ENCODE measurements around the gene CRELD1. TPM values are rescaled to one million over a fixed set of nuclear protein-coding genes. Genes with fewer than 3 reads are reported as not detected.
A peak's percentile ranks its signal among the peaks of the same experiment; 100 is the strongest.

The CRELD1 gene
- polyA plus RNA-seq, 1 experiment, result 30.3 TPM

DNA sequence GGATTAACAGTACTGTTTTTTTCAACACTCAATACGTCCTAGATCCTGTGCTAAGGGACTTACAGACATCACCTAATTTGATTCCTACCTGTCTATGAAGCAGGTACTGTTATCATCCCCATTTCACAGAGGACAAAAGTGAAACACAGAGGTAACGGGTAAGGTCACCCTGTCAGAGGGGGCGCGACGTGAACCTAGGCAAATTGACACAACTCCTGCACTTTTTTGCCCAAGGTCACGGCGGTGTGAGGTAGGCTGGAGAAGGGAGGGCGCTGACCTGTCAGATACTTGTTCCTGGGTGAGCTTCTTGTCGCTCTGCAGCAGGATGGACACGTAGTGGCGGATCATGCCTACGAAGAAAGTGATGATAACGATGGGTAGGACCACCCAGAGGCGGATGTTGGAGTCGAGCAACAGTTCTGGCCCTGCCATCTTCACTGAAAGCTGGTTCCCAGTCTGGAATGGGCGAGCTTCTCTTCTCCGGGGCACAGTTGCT lies 52.6 kb downstream of the CRELD1 start:
- ChIA-PET CTCF (interaction anchor here (0.9 to 1.4 kb wide), 4 partner anchors 12 to 40 kb away, joined by 3 read pairs; no protein-coding TSS in a partner anchor), POLR2A (interaction anchor here (0.6 kb wide), 1 partner anchor 172 kb away, joined by 3 read pairs; no protein-coding TSS in a partner anchor)
- TF ChIP-seq CTCF (IDR thresholded peaks at IDR 0.05; ENCODE audit: insufficient read depth, low read depth, low read length), result no peak
- peak overlapping the region; percentile 50 for H3K4me3 ChIP-seq (ENCODE audit: low read depth, low read length)
- DNase-seq (ENCODE audit: low read depth), result no peak
- no peaks in the 10 kb centered on the region for H3K36me3 ChIP-seq (ENCODE audit: control insufficient read depth, insufficient read depth, low read length)
- no peaks in the 10 kb centered on the region for H3K27me3 ChIP-seq (ENCODE audit: control insufficient read depth, insufficient read depth, low read length)

- Histone ChIP-seq H3K4me3 (ENCODE audit: low read depth, low read length) (no peak overlapping the region), H3K36me3 (ENCODE audit: control insufficient read depth, insufficient read depth, low read length) (no peaks in the 10 kb centered on the region), H3K27me3 (ENCODE audit: control insufficient read depth, insufficient read depth, low read length) (no peaks in the 10 kb centered on the region)
- ChIA-PET CTCF (interaction anchor here (0.7 kb wide), 1 partner anchor 278 kb away, joined by 7 read pairs; no protein-coding TSS in a partner anchor), POLR2A (interaction anchor here (0.7 kb wide), 1 partner anchor 17 kb away, joined by 9 read pairs; no protein-coding TSS in a partner anchor)
- DNase-seq (ENCODE audit: low read depth), result no peak
- TF ChIP-seq CTCF (IDR thresholded peaks at IDR 0.05; ENCODE audit: insufficient read depth, low read depth, low read length), result no peak
Measured at GRCh38 chr3:9994086-9994844, 60.6 kb downstream of the CRELD1 start.

Small RNA genes within 50 kb of the gene (small RNA-seq; reads per million reads assigned to genes)
- gene RNU6-882P (ENCODE audit: insufficient read length, low read depth, low replicate concordance), result not detected

Other genes starting within 250 kb of the CRELD1 start
- not detected in 2 replicates for gene CPNE9, start 230.0 kb upstream of the CRELD1 start, polyA plus RNA-seq (2011; rRNA removed)
- gene BRPF1, start 202.1 kb upstream of the CRELD1 start, polyA plus RNA-seq (2011; rRNA removed), result 5.7 and 10.0 TPM in 2 replicates
- gene OGG1, start 183.9 kb upstream of the CRELD1 start, polyA plus RNA-seq (2011; rRNA removed), result 27.3 and 40.9 TPM in 2 replicates
- gene CAMK1, start 163.9 kb upstream of the CRELD1 start, polyA plus RNA-seq (2011; rRNA removed), result 21.6 and 32.6 TPM in 2 replicates
- gene TADA3, start 141.4 kb upstream of the CRELD1 start, polyA plus RNA-seq (2011; rRNA removed), result 84.6 and 113 TPM in 2 replicates
- 238 and 257 TPM in 2 replicates for gene ARPC4, start 140.8 kb upstream of the CRELD1 start, polyA plus RNA-seq (2011; rRNA removed)
- 17.6 and 25.4 TPM in 2 replicates for gene TTLL3, start 123.6 kb upstream of the CRELD1 start, polyA plus RNA-seq (2011; rRNA removed)
- 28.5 and 44.9 TPM in 2 replicates for gene RPUSD3, start 89.8 kb upstream of the CRELD1 start, polyA plus RNA-seq (2011; rRNA removed)
- 0.09 and 0.25 TPM in 2 replicates for gene CIDEC, start 53.6 kb upstream of the CRELD1 start, polyA plus RNA-seq (2011; rRNA removed)
- gene JAGN1, start 43.2 kb upstream of the CRELD1 start, polyA plus RNA-seq (2011; rRNA removed), result 46.5 and 47.2 TPM in 2 replicates
- gene IL17RE, start 31.0 kb upstream of the CRELD1 start, polyA plus RNA-seq (2011; rRNA removed), result 2.2 and 4.0 TPM in 2 replicates
- gene IL17RC, start 16.7 kb upstream of the CRELD1 start, polyA plus RNA-seq (2011; rRNA removed), result 14.7 and 28.1 TPM in 2 replicates
- 1.9 and 4.0 TPM in 2 replicates for gene PRRT3, start 18.6 kb downstream of the CRELD1 start, polyA plus RNA-seq (2011; rRNA removed)
- gene EMC3, start 53.0 kb downstream of the CRELD1 start, polyA plus RNA-seq (2011; rRNA removed), result 152 and 200 TPM in 2 replicates
- gene FANCD2, start 92.6 kb downstream of the CRELD1 start, polyA plus RNA-seq (2011; rRNA removed), result 5.6 and 5.9 TPM in 2 replicates
- not detected in 2 replicates for gene FANCD2OS, start 174.4 kb downstream of the CRELD1 start, polyA plus RNA-seq (2011; rRNA removed)
- 112 and 184 TPM in 2 replicates for gene BRK1, start 181.8 kb downstream of the CRELD1 start, polyA plus RNA-seq (2011; rRNA removed)
- gene VHL, start 207.9 kb downstream of the CRELD1 start, polyA plus RNA-seq (2011; rRNA removed), result 5.3 and 8.8 TPM in 2 replicates
- 2.0 and 2.5 TPM in 2 replicates for gene IRAK2, start 231.1 kb downstream of the CRELD1 start, polyA plus RNA-seq (2011; rRNA removed)